K562 (cell line): ENCODE results near the gene ZFYVE21. TPM values are rescaled to one million over a fixed set of nuclear protein-coding genes. Genes with fewer than 3 reads are reported as not detected.

Experiments used
- CTCF ChIP-seq, 3 experiments: IDR thresholded peaks in 2 of 3; conservative IDR thresholded peaks in 1 of 3; 2 replicates each; pipeline ENCODE4 v1.5.1; 2011 to 2012; ENCODE audit warnings: low read length in 3 of 3, mild to moderate bottlenecking in 3 of 3, control low read depth in 2 of 3, improper control_type of control experiment in 1 of 3, inconsistent platforms in 1 of 3, low read depth in 1 of 3, mixed read lengths in 1 of 3, moderate library complexity in 1 of 3; ENCODE audit not compliant: insufficient read depth in 2 of 3
- ETV5 ChIP-seq: sonication (generic); formaldehyde crosslinking; IDR thresholded peaks from 2 replicates; pipeline ENCODE4 v1.4.0; 2020; ENCODE audit warnings: low read depth, mild to moderate bottlenecking, missing genetic modification reagents
- MCM7 ChIP-seq, 2 experiments: fragments of 450-650 bp; IDR thresholded peaks; 2 replicates each; pipeline ENCODE4 v1.6.1; 2016 to 2018
- MYC ChIP-seq, 2 experiments: fragments of 250-450 bp in 1 of 2; sonication (Bioruptor Pico) in 1 of 2; IDR thresholded peaks; 2 replicates each; pipeline versions ENCODE4 v1.5.1 to v1.6.1; 2012 to 2021; ENCODE audit warnings: low read depth in 2 of 2, borderline replicate concordance in 1 of 2, improper control_type of control experiment in 1 of 2, low read length in 1 of 2, mild to moderate bottlenecking in 1 of 2, moderate library complexity in 1 of 2
- NCOA2 ChIP-seq, 2 experiments: fragments of 450-650 bp; IDR thresholded peaks; 2 replicates each; pipeline ENCODE4 v1.6.1; 2018; ENCODE audit warnings: mild to moderate bottlenecking in 2 of 2, moderate library complexity in 1 of 2; ENCODE audit not compliant: partially characterized antibody in 2 of 2
- RBFOX2 ChIP-seq: fragments of 200-400 bp; formaldehyde crosslinking; IDR thresholded peaks from 2 replicates; pipeline ENCODE4 v1.6.1; 2017; ENCODE audit warnings: low read depth, mild to moderate bottlenecking, low read length, moderate library complexity
- RCOR1 ChIP-seq, 2 experiments: IDR thresholded peaks; 2 replicates each; pipeline ENCODE4 v1.6.1; 2012; ENCODE audit warnings: low read depth in 2 of 2, low read length in 2 of 2, borderline replicate concordance in 1 of 2, improper control_type of control experiment in 1 of 2
- SIRT6 ChIP-seq: IDR thresholded peaks from one replicate; pipeline ENCODE4 v1.6.1; 2012; ENCODE audit warnings: low read depth, mild to moderate bottlenecking, control low read depth, inconsistent platforms, low read length, moderate library complexity
- TAF9B ChIP-seq: fragments of 450-650 bp; IDR thresholded peaks from 2 replicates; pipeline ENCODE4 v1.6.1; 2018; ENCODE audit warnings: mild to moderate bottlenecking; ENCODE audit not compliant: partially characterized antibody
- THRAP3 ChIP-seq: fragments of 450-650 bp; IDR thresholded peaks from 2 replicates; pipeline ENCODE4 v1.6.1; 2016; ENCODE audit warnings: mild to moderate bottlenecking, inconsistent platforms, borderline replicate concordance
- TRIM24 ChIP-seq, 2 experiments: fragments of 450-650 bp; IDR thresholded peaks; 2 replicates each; pipeline ENCODE4 v1.6.1; 2016
- ZBTB8A ChIP-seq: fragments of 450-650 bp; IDR thresholded peaks from 2 replicates; pipeline ENCODE4 v1.6.1; 2018; ENCODE audit warnings: mild to moderate bottlenecking, moderate library complexity; ENCODE audit not compliant: partially characterized antibody
- ZNF431 ChIP-seq: sonication (generic); formaldehyde crosslinking; IDR thresholded peaks from 2 replicates; pipeline ENCODE4 v1.8.0; 2022; ENCODE audit warnings: mild to moderate bottlenecking, missing genetic modification reagents
- ZNF655 ChIP-seq: fragments of 250-450 bp; sonication (Bioruptor Pico); IDR thresholded peaks from 2 replicates; pipeline ENCODE4 v1.5.0; 2021
- ZNF785 ChIP-seq: fragments of 250-450 bp; sonication (Bioruptor Pico); IDR thresholded peaks from 2 replicates; pipeline ENCODE4 v1.4.0; 2020; ENCODE audit warnings: mild to moderate bottlenecking
- polyA plus RNA-seq, 8 experiments: library from polyadenylated mRNA; depleted of rRNA in 4 of 8; stranded (reverse) in 5 of 8; unstranded in 3 of 8; fragments of >200 nt; fragmentation: Nextera tagmentation in 2 of 8; fragmentation: Illumina TruSeq in 1 of 8; extraction: Ambion mirVana in 2 of 8; extraction: Trizol in 1 of 8; gene quantifications; 2 replicates each; pipeline versions ENCODE4 v1.2.1 to v1.2.3, GENCODE V29; 2011 to 2014; ENCODE audit warnings: inconsistent platforms in 1 of 8, missing spikeins in 1 of 8
- total RNA-seq, 7 experiments: library from RNA; depleted of rRNA in 6 of 7; stranded (reverse); fragments of >200 nt in 6 of 7; fragmentation: Illumina TruSeq in 2 of 7; extraction: Trizol in 2 of 7; gene quantifications; 2 replicates each; pipeline versions ENCODE4 v1.2.1 to v1.2.3, GENCODE V29; 2011 to 2021; ENCODE audit warnings: low replicate concordance in 1 of 7
- TF ChIP-seq, protein P1 (sequence below): fragments of 450-650 bp; IDR thresholded peaks from 2 replicates; pipeline ENCODE4 v1.6.1; 2017; ENCODE audit warnings: mild to moderate bottlenecking, moderate library complexity
- TF ChIP-seq, protein P2 (sequence below): IDR thresholded peaks from 2 replicates; pipeline ENCODE4 v1.6.1; 2011; ENCODE audit warnings: borderline replicate concordance, low read depth, mild to moderate bottlenecking, moderate library complexity, low read length; ENCODE audit not compliant: insufficient read depth, poor library complexity, severe bottlenecking
- TF ChIP-seq, protein P3 (sequence below): fragments of 450-650 bp; IDR thresholded peaks from 2 replicates; pipeline ENCODE4 v1.6.1; 2018; ENCODE audit not compliant: partially characterized antibody

ZFYVE21 gene
- total and polyA plus RNA-seq, 9 of the 15 experiments (the other 6 are each of a cell fraction or from before 2014, with no cell fraction given), result 0.90 to 23.1 (median 15.6) TPM

- TF ChIP-seq, protein P1, sequence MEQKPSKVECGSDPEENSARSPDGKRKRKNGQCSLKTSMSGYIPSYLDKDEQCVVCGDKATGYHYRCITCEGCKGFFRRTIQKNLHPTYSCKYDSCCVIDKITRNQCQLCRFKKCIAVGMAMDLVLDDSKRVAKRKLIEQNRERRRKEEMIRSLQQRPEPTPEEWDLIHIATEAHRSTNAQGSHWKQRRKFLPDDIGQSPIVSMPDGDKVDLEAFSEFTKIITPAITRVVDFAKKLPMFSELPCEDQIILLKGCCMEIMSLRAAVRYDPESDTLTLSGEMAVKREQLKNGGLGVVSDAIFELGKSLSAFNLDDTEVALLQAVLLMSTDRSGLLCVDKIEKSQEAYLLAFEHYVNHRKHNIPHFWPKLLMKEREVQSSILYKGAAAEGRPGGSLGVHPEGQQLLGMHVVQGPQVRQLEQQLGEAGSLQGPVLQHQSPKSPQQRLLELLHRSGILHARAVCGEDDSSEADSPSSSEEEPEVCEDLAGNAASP, result no peak
- TF ChIP-seq RBFOX2, result no peak
- TF ChIP-seq MCM7 (IDR thresholded peaks at IDR 0.05), result no peak
- no peak for TF ChIP-seq SIRT6
- no peak for TF ChIP-seq ZNF785 (CRISPR knock-in tag)
- TF ChIP-seq TRIM24 (IDR thresholded peaks at IDR 0.05), result no peak
- TF ChIP-seq, protein P2, sequence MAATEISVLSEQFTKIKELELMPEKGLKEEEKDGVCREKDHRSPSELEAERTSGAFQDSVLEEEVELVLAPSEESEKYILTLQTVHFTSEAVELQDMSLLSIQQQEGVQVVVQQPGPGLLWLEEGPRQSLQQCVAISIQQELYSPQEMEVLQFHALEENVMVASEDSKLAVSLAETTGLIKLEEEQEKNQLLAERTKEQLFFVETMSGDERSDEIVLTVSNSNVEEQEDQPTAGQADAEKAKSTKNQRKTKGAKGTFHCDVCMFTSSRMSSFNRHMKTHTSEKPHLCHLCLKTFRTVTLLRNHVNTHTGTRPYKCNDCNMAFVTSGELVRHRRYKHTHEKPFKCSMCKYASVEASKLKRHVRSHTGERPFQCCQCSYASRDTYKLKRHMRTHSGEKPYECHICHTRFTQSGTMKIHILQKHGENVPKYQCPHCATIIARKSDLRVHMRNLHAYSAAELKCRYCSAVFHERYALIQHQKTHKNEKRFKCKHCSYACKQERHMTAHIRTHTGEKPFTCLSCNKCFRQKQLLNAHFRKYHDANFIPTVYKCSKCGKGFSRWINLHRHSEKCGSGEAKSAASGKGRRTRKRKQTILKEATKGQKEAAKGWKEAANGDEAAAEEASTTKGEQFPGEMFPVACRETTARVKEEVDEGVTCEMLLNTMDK, result peak; percentile 33
- TF ChIP-seq RCOR1 (IDR thresholded peaks at IDR 0.05; ENCODE audit: borderline replicate concordance in 1 of 2, low read depth in 2 of 2, low read length in 2 of 2), result no peak
- no peak for TF ChIP-seq ZNF431 (CRISPR knock-in tag)
- TF ChIP-seq TAF9B, result no peak
- TF ChIP-seq CTCF (IDR thresholded peaks at IDR 0.05 in 2 of 3, conservative IDR thresholded peaks at IDR 0.05 in 1 of 3; ENCODE audit: insufficient read depth in 2 of 3, low read depth in 1 of 3, low read length in 3 of 3), result peak; percentile 11 to 32 (median 32); a peak in 2 of 6 replicates
- TF ChIP-seq ETV5 (CRISPR knock-in tag), result no peak
- TF ChIP-seq ZNF655, result no peak
- no peak for TF ChIP-seq THRAP3
- TF ChIP-seq NCOA2 (IDR thresholded peaks at IDR 0.05; ENCODE audit: partially characterized antibody in 2 of 2), result no peak
- TF ChIP-seq, protein P3, sequence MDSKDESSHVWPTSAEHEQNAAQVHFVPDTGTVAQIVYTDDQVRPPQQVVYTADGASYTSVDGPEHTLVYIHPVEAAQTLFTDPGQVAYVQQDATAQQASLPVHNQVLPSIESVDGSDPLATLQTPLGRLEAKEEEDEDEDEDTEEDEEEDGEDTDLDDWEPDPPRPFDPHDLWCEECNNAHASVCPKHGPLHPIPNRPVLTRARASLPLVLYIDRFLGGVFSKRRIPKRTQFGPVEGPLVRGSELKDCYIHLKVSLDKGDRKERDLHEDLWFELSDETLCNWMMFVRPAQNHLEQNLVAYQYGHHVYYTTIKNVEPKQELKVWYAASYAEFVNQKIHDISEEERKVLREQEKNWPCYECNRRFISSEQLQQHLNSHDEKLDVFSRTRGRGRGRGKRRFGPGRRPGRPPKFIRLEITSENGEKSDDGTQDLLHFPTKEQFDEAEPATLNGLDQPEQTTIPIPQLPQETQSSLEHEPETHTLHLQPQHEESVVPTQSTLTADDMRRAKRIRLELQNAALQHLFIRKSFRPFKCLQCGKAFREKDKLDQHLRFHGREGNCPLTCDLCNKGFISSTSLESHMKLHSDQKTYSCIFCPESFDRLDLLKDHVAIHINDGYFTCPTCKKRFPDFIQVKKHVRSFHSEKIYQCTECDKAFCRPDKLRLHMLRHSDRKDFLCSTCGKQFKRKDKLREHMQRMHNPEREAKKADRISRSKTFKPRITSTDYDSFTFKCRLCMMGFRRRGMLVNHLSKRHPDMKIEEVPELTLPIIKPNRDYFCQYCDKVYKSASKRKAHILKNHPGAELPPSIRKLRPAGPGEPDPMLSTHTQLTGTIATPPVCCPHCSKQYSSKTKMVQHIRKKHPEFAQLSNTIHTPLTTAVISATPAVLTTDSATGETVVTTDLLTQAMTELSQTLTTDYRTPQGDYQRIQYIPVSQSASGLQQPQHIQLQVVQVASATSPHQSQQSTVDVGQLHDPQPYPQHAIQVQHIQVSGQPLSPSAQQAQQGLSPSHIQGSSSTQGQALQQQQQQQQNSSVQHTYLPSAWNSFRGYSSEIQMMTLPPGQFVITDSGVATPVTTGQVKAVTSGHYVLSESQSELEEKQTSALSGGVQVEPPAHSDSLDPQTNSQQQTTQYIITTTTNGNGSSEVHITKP, result peak; percentile 49
- TF ChIP-seq ZBTB8A, result no peak
- TF ChIP-seq MYC (IDR thresholded peaks at IDR 0.05; ENCODE audit: low read depth, low read length), result peak; percentile 59; the same call in 1 of the 2 replicates
- TF ChIP-seq MYC (CRISPR knock-in tag; IDR thresholded peaks at IDR 0.05; ENCODE audit: borderline replicate concordance, low read depth), result no peak
Observed at GRCh38 chr14:103679351-103679750, 36.3 kb upstream of the ZFYVE21 start (continued).
